ENCODE results near the gene ATP23. TPM values are rescaled to one million over a fixed set of nuclear protein-coding genes. Genes with fewer than 3 reads are reported as not detected.

ATP23 gene
- total RNA-seq (10 to 100 TPM in 1 of 2 donors, 1 to 10 TPM in 1; 8.9 to 13.7 TPM), polyA plus RNA-seq (ENCODE audit: insufficient read length in 2 of 2) (1 to 10 TPM; 9.0 to 9.7 TPM)
- long read RNA-seq, donor 1, transcript ATP23-201 (6 exons, 1,245 nt), result major isoform, 8 of 8 reads
- long read RNA-seq, donor 1, partial matches to known transcripts, result 0 of 8 reads
- long read RNA-seq, donor 1, other reads (novel, unspliced or antisense), result 0 of 8 reads
- long read RNA-seq, donor 2, result 0 reads
- long read RNA-seq, donor 3, partial matches to known transcripts, result 26 of 26 reads
- long read RNA-seq, donor 3, other reads (novel, unspliced or antisense), result 0 of 26 reads
- long read RNA-seq, donor 4, partial matches to known transcripts, result 0 of 3 reads
- long read RNA-seq, donor 4, other reads (novel, unspliced or antisense), result 0 of 3 reads

DNA sequence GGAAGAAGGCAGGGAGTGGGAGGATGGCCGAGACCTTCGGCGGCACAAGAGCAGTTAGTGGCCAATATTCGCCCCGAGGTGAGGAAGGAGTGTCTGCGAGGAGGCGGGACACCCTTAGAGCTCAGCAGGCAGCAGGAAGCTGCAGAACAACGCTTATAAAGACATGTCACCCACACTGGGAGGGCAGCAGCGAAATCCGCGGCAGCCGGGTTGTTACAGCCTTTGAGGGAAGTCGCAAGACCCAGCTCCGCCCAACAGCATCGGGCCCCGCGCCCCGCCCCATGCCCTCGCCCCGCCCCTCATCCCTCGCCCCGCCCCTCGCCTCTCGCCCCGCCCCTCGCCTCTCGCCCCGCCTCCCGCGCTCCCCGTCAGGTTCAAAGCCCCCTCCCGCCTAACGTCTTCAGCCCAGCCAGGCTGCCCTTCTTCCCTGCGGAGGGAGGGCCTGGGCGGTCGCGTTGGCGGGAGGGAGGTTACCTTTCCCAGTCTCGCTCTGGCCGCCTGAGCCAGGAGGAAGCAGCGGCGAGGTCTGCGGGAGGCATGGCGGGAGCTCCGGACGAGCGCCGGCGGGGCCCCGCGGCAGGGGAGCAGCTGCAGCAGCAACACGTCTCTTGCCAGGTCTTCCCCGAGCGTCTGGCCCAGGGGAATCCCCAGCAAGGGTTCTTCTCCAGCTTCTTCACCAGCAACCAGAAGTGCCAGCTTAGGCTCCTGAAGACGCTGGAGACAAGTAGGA, at the start of gene ATP23:
TSS of gene ATP23 (plus strand) at position 403 of the 730 bp plus-strand sequence. CDS start at position 538, 135 bp downstream.
- H3K36me3 ChIP-seq (ENCODE audit: control insufficient read depth, insufficient read depth, low read length), result peaks cover 2% of the 10 kb centered on the region
- under 1% methylated on average over 42 of the region's 55 CpGs for WGBS (ENCODE audit: insufficient coverage)
- H3K4me1 ChIP-seq (ENCODE audit: control insufficient read depth, insufficient read depth, low read length), result peaks cover 14% of the 10 kb centered on the region
- DNase-seq (ENCODE audit: low read depth in 4 of 6, low spot score in 6 of 6), result peak; percentile 38 to 94 (median 58)
- no peaks in the 10 kb centered on the region for H3K27me3 ChIP-seq (ENCODE audit: control insufficient read depth, insufficient read depth, low read length)
- peak within 1 kb of the TSS; percentile 86 for H3K27ac ChIP-seq (ENCODE audit: low read depth, low read length)
- no peaks in the 10 kb centered on the region for H3K9me3 ChIP-seq (ENCODE audit: control insufficient read depth, insufficient read depth, low read length)
- H3K4me3 ChIP-seq (ENCODE audit: low read depth, low read length), result peak within 1 kb of the TSS; percentile 86

DNA sequence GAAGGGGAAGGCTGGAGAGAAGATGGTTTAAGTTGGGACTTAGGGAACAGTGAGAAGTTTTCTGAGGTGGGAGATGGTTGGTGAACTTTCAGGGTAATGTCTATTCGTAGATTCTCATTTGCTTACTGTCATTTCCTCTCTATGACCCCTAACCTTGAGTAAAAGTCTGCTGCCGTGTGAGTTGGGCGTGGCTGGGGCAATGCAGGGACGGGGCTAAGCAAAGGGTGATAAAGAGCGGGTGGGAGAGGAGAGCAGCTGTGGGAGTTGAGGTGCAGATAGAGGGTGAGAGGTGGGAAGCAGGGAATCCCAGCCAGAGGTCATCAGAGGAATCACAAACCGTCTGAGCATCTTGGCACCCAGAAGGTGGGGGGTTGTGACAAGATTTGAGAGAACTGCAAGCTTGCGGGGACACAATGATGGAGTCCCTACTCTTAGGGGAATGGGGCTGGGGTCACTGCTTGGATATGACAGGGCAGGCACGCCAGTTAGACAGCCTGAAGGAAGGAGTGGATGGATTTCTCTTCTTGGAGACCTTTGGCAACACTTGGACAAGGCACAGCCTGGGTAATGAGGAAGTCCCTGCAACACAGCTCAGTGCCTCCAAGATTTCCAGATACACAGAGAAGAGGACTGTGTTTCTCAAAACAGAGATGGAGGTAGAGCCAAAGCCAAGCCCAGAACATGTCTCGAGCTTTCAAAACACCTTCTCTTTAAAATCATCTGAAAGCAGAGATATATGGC, 49.0 kb upstream of the ATP23 start:
- WGBS (ENCODE audit: insufficient coverage), result 75% methylated on average over 6 of the region's 9 CpGs
- Histone ChIP-seq H3K4me3 (ENCODE audit: low read depth, low read length) (no peak overlapping the region), H3K27ac (ENCODE audit: low read depth, low read length) (peak overlapping the region; percentile 94), H3K36me3 (ENCODE audit: control insufficient read depth, insufficient read depth, low read length) (no peaks in the 10 kb centered on the region), H3K4me1 (ENCODE audit: control insufficient read depth, insufficient read depth, low read length) (peaks cover 79% of the 10 kb centered on the region), H3K9me3 (ENCODE audit: control insufficient read depth, insufficient read depth, low read length) (no peaks in the 10 kb centered on the region), H3K27me3 (ENCODE audit: control insufficient read depth, insufficient read depth, low read length) (peaks cover under 1% of the 10 kb centered on the region)
- DNase-seq (ENCODE audit: low read depth in 4 of 6, low spot score in 6 of 6), result no peak

DNA sequence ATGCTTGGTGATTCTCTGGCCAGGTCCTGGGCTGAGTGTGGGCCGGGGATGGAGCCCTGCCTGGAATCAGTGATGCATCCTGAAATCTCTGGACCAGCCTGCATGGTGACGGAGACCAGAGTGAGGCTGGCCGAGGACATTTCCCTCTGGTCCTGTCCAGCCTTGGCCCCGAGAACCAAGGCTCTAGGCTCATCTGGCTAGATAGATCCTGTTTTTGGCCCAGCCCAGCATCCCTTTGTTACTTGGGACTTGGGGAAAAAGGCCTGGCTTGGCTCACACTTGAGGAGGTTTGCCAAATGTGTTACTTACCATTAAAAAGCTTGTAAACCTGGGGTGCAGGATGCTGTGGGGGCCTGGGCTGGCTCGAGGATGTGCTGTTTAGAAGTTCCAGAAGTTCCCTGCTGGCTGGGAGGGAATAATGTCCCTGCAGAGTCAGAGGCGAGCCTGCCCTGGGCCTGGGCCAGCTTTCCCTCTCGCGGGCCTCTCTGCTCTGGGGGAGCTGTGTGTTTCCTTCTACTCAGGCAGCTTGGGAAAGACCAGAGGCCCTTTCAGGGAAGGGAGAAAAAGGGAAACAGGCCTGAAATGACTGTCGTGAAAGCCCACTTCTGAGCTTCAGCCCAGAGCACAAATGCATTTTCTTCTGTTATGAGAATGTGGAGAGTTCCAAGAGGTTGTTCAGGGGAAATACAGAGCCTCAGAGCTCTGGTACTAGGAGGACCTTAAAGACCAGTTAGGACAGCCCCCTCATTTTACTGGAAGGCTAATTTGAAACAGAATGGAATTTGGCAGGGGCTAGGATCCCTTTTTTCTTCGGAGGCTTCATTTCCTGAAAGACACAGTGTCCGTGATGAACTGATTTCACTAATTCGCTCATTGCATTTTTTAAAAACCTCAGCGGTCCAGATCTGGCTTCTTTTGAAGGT, 47.7 kb upstream of the ATP23 start:
- Histone ChIP-seq H3K27me3 (ENCODE audit: control insufficient read depth, insufficient read depth, low read length) (no peaks in the 10 kb centered on the region), H3K4me1 (ENCODE audit: control insufficient read depth, insufficient read depth, low read length) (peaks cover 81% of the 10 kb centered on the region), H3K4me3 (ENCODE audit: low read depth, low read length) (peak overlapping the region; percentile 19), H3K36me3 (ENCODE audit: control insufficient read depth, insufficient read depth, low read length) (no peaks in the 10 kb centered on the region), H3K27ac (ENCODE audit: low read depth, low read length) (peak overlapping the region; percentile 94), H3K9me3 (ENCODE audit: control insufficient read depth, insufficient read depth, low read length) (no peaks in the 10 kb centered on the region)
- DNase-seq (ENCODE audit: low read depth in 4 of 6, low spot score in 6 of 6), result peak; percentile 68 to 97 (median 88)
- WGBS (ENCODE audit: insufficient coverage), result 20% methylated on average over 7 of the region's 13 CpGs

GRCh38 chr12:57894399-57895292, 46.7 kb upstream of the ATP23 start:
- DNase-seq (ENCODE audit: low read depth in 4 of 6, low spot score in 6 of 6), result peak in 1 of 6 donors; percentile 73
- H3K36me3 ChIP-seq (ENCODE audit: control insufficient read depth, insufficient read depth, low read length), result no peaks in the 10 kb centered on the region
- 36% methylated on average over 2 of the region's 6 CpGs for WGBS (ENCODE audit: insufficient coverage)
- H3K27me3 ChIP-seq (ENCODE audit: control insufficient read depth, insufficient read depth, low read length), result no peaks in the 10 kb centered on the region
- peak overlapping the region; percentile 19 for H3K4me3 ChIP-seq (ENCODE audit: low read depth, low read length)
- peaks cover 79% of the 10 kb centered on the region for H3K4me1 ChIP-seq (ENCODE audit: control insufficient read depth, insufficient read depth, low read length)
- H3K27ac ChIP-seq (ENCODE audit: low read depth, low read length), result peak overlapping the region; percentile 94
- H3K9me3 ChIP-seq (ENCODE audit: control insufficient read depth, insufficient read depth, low read length), result no peaks in the 10 kb centered on the region

GRCh38 chr12:57895389-57896114, 45.8 kb upstream of the ATP23 start:
- Histone ChIP-seq H3K27me3 (ENCODE audit: control insufficient read depth, insufficient read depth, low read length) (no peaks in the 10 kb centered on the region), H3K4me1 (ENCODE audit: control insufficient read depth, insufficient read depth, low read length) (peaks cover 71% of the 10 kb centered on the region), H3K9me3 (ENCODE audit: control insufficient read depth, insufficient read depth, low read length) (no peaks in the 10 kb centered on the region), H3K4me3 (ENCODE audit: low read depth, low read length) (no peak overlapping the region), H3K27ac (ENCODE audit: low read depth, low read length) (peak overlapping the region; percentile 94), H3K36me3 (ENCODE audit: control insufficient read depth, insufficient read depth, low read length) (no peaks in the 10 kb centered on the region)
- WGBS (ENCODE audit: insufficient coverage), result 62% methylated on average over 3 of the region's 5 CpGs
- peak in 1 of 6 donors; percentile 31 for DNase-seq (ENCODE audit: low read depth in 4 of 6, low spot score in 6 of 6)

- Histone ChIP-seq H3K36me3 (ENCODE audit: control insufficient read depth, insufficient read depth, low read length) (no peaks in the 10 kb centered on the region), H3K4me3 (ENCODE audit: low read depth, low read length) (peak overlapping the region; percentile 41), H3K4me1 (ENCODE audit: control insufficient read depth, insufficient read depth, low read length) (peaks cover 71% of the 10 kb centered on the region), H3K27me3 (ENCODE audit: control insufficient read depth, insufficient read depth, low read length) (no peaks in the 10 kb centered on the region), H3K9me3 (ENCODE audit: control insufficient read depth, insufficient read depth, low read length) (no peaks in the 10 kb centered on the region), H3K27ac (ENCODE audit: low read depth, low read length) (peak overlapping the region; percentile 94)
- DNase-seq (ENCODE audit: low read depth in 4 of 6, low spot score in 6 of 6), result peak in 2 of 6 donors; percentile 53 to 68
- 13% methylated on average over 6 of the region's 6 CpGs for WGBS (ENCODE audit: insufficient coverage)
Observed at GRCh38 chr12:57896115-57896433, 45.3 kb upstream of the ATP23 start.

- no peaks in the 10 kb centered on the region for H3K36me3 ChIP-seq (ENCODE audit: control insufficient read depth, insufficient read depth, low read length)
- H3K27me3 ChIP-seq (ENCODE audit: control insufficient read depth, insufficient read depth, low read length), result no peaks in the 10 kb centered on the region
- peak in 5 of 6 donors; percentile 44 to 93 (median 62) for DNase-seq (ENCODE audit: low read depth in 4 of 6, low spot score in 6 of 6)
- H3K4me1 ChIP-seq (ENCODE audit: control insufficient read depth, insufficient read depth, low read length), result peaks cover 71% of the 10 kb centered on the region
- peak overlapping the region; percentile 41 for H3K4me3 ChIP-seq (ENCODE audit: low read depth, low read length)
- peak overlapping the region; percentile 94 for H3K27ac ChIP-seq (ENCODE audit: low read depth, low read length)
- WGBS (ENCODE audit: insufficient coverage), result under 1% methylated on average over 44 of the region's 54 CpGs
- no peaks in the 10 kb centered on the region for H3K9me3 ChIP-seq (ENCODE audit: control insufficient read depth, insufficient read depth, low read length)
Observed at GRCh38 chr12:57896434-57897201, 44.7 kb upstream of the ATP23 start.

Measured in spinal cord (tissue), 10 donors.